SK-N-SH treated with all-trans-retinoic acid at 6 μM for 48 hours (cell line): ENCODE results near the gene UPP2.

Source experiments
- ATAC-seq: fragments of 200-7000 bp; cut with Tn5 transposase; 3 replicates; pipeline ENCODE4 v1.9.1; 2020; ENCODE audit warnings: mild to moderate bottlenecking, moderate library complexity
- ARNTL ChIP-seq: fragments of 450-650 bp; formaldehyde crosslinking; IDR thresholded peaks from 2 replicates; pipeline ENCODE4 v1.5.0; 2020; ENCODE audit warnings: low read depth, mild to moderate bottlenecking, moderate library complexity, borderline replicate concordance
- BACH2 ChIP-seq: fragments of 250-450 bp; sonication (Bioruptor Pico); IDR thresholded peaks from 2 replicates; pipeline ENCODE4 v1.9.0; 2021; ENCODE audit warnings: mild to moderate bottlenecking, borderline replicate concordance
- CSDC2 ChIP-seq: fragments of 250-450 bp; sonication (Bioruptor Pico); IDR thresholded peaks from 2 replicates; pipeline ENCODE4 v1.5.0; 2020; ENCODE audit warnings: mild to moderate bottlenecking, moderate library complexity
- ESRRG ChIP-seq: fragments of 250-450 bp; sonication (Bioruptor Pico); IDR thresholded peaks from 2 replicates; pipeline ENCODE4 v1.6.1; 2021; ENCODE audit warnings: mild to moderate bottlenecking
- GLIS3 ChIP-seq: fragments of 250-450 bp; sonication (Bioruptor Pico); IDR thresholded peaks from 2 replicates; pipeline ENCODE4 v1.5.0; 2020; ENCODE audit warnings: mild to moderate bottlenecking, moderate library complexity
- ISL1 ChIP-seq: fragments of 250-450 bp; sonication (Bioruptor Pico); IDR thresholded peaks from 2 replicates; pipeline ENCODE4 v2.1.2; 2022; ENCODE audit warnings: mild to moderate bottlenecking, moderate library complexity
- PPARA ChIP-seq: fragments of 250-450 bp; sonication (Bioruptor Pico); IDR thresholded peaks from 2 replicates; pipeline ENCODE4 v1.5.0; 2020; ENCODE audit warnings: mild to moderate bottlenecking, borderline replicate concordance
- RARB ChIP-seq: fragments of 250-450 bp; sonication (Bioruptor Pico); IDR thresholded peaks from 2 replicates; pipeline ENCODE4 v1.8.0; 2021; ENCODE audit warnings: mild to moderate bottlenecking, moderate library complexity
- SNAI2 ChIP-seq: fragments of 250-450 bp; sonication (Bioruptor Pico); IDR thresholded peaks from 2 replicates; pipeline ENCODE4 v1.5.0; 2020; ENCODE audit warnings: mild to moderate bottlenecking, moderate library complexity
- TCF4 ChIP-seq: fragments of 250-450 bp; sonication (Bioruptor Pico); IDR thresholded peaks from 2 replicates; pipeline ENCODE4 v1.8.0; 2021; ENCODE audit warnings: mild to moderate bottlenecking, moderate library complexity, borderline replicate concordance
- TOX ChIP-seq: fragments of 250-450 bp; sonication (Bioruptor Pico); IDR thresholded peaks from 2 replicates; pipeline ENCODE4 v1.8.0; 2021; ENCODE audit warnings: mild to moderate bottlenecking, moderate library complexity, borderline replicate concordance
- ZC3H10 ChIP-seq: fragments of 250-450 bp; sonication (Bioruptor Pico); IDR thresholded peaks from 2 replicates; pipeline ENCODE4 v1.5.1; 2021; ENCODE audit warnings: mild to moderate bottlenecking, moderate library complexity
- ZFP3 ChIP-seq: fragments of 250-450 bp; sonication (Bioruptor Pico); IDR thresholded peaks from 2 replicates; pipeline ENCODE4 v1.5.0; 2020; ENCODE audit warnings: mild to moderate bottlenecking, moderate library complexity
- ZFP30 ChIP-seq: fragments of 450-650 bp; formaldehyde crosslinking; IDR thresholded peaks from 2 replicates; pipeline ENCODE4 v1.5.0; 2022; ENCODE audit warnings: mild to moderate bottlenecking, moderate library complexity
- ZNF70 ChIP-seq: fragments of 450-650 bp; formaldehyde crosslinking; IDR thresholded peaks from 2 replicates; pipeline ENCODE4 v1.5.0; 2020; ENCODE audit warnings: mild to moderate bottlenecking, moderate library complexity
- ZNF8 ChIP-seq: fragments of 450-650 bp; formaldehyde crosslinking; IDR thresholded peaks from 2 replicates; pipeline ENCODE4 v1.5.0; 2020; ENCODE audit warnings: mild to moderate bottlenecking, moderate library complexity
- TF ChIP-seq, protein P1 (sequence below): fragments of 250-450 bp; sonication (Bioruptor Pico); IDR thresholded peaks from 2 replicates; pipeline ENCODE4 v1.8.0; 2020; ENCODE audit warnings: mild to moderate bottlenecking, moderate library complexity, borderline replicate concordance
- TF ChIP-seq, protein P2 (sequence below): fragments of 250-450 bp; sonication (Bioruptor Pico); IDR thresholded peaks from 2 replicates; pipeline ENCODE4 v1.5.1; 2020; ENCODE audit warnings: low read depth, mild to moderate bottlenecking, moderate library complexity
- TF ChIP-seq, protein P3 (sequence below): fragments of 250-450 bp; sonication (Bioruptor Pico); IDR thresholded peaks from 2 replicates; pipeline ENCODE4 v1.5.1; 2021; ENCODE audit warnings: mild to moderate bottlenecking, moderate library complexity
- TF ChIP-seq, protein P4 (sequence below): fragments of 250-450 bp; sonication (Bioruptor Pico); IDR thresholded peaks from 2 replicates; pipeline ENCODE4 v1.5.0; 2020; ENCODE audit warnings: mild to moderate bottlenecking, moderate library complexity
- TF ChIP-seq, protein P5 (sequence below): fragments of 250-450 bp; sonication (Bioruptor Pico); IDR thresholded peaks from 2 replicates; pipeline ENCODE4 v1.8.0; 2021; ENCODE audit warnings: low read depth, mild to moderate bottlenecking, moderate library complexity, borderline replicate concordance

The UPP2 gene

DNA sequence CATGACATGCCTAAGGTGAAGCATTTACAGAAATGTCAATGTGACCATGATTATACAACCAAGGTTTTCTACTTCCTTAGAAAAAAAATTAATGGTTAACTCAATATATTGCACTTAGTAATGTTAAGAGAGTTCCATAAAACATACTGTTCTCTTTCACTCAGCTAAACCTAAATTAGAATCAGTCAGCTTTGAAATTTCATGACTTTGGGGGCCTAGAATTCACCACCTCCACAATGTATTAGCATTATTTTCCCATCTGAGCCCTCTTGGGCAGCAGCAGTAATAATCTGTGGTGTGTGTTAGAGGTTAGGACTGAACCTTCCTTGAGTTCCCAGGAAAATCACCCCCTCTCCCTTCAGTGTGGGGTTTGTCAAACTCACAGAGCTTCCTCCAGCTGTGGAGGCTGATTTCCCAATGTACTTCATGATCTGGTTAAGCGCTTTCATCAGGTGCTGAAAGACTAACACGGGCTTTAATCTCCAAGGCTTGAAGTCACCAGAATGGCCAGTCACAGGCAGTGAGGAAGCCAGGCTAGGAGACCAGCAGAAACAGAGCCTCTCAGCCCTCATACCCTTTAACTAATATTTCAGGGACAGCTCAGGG is 7.1 kb upstream of the UPP2 start:
- no peak for ATAC-seq
- no peak for TF ChIP-seq CSDC2 (CRISPR knock-in tag)
- TF ChIP-seq ISL1 (CRISPR knock-in tag) = no peak
- TF ChIP-seq SNAI2 (CRISPR knock-in tag) = no peak
- no peak for TF ChIP-seq RARB (CRISPR knock-in tag)
- no peak for TF ChIP-seq ZNF8

DNA sequence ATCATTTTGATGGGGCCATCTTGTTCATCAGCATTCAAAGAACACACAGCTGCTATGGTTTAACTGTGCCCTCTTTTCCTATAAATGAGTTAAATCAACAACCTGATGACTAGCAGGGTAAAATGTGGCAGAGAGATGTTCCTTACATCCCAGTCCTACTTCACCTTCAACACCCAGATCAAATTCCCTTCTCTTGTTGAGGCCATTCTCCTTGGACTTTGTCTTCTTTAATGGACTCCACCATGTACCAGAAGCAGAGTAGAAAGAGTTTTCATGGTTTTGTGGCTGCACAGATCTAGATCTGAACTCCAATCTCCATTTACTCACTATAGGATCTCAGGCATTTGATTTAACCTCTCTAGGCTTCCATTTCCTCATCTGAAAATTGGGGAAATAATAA is 6.4 kb upstream of the UPP2 start:
- ATAC-seq = no peak
- TF ChIP-seq, protein P1, sequence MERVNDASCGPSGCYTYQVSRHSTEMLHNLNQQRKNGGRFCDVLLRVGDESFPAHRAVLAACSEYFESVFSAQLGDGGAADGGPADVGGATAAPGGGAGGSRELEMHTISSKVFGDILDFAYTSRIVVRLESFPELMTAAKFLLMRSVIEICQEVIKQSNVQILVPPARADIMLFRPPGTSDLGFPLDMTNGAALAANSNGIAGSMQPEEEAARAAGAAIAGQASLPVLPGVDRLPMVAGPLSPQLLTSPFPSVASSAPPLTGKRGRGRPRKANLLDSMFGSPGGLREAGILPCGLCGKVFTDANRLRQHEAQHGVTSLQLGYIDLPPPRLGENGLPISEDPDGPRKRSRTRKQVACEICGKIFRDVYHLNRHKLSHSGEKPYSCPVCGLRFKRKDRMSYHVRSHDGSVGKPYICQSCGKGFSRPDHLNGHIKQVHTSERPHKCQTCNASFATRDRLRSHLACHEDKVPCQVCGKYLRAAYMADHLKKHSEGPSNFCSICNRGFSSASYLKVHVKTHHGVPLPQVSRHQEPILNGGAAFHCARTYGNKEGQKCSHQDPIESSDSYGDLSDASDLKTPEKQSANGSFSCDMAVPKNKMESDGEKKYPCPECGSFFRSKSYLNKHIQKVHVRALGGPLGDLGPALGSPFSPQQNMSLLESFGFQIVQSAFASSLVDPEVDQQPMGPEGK (CRISPR knock-in tag) = no peak
- TF ChIP-seq ESRRG (CRISPR knock-in tag) (no peak), CSDC2 (CRISPR knock-in tag) (no peak), SNAI2 (CRISPR knock-in tag) (no peak), GLIS3 (CRISPR knock-in tag) (no peak), ZFP30 (CRISPR knock-in tag) (no peak), ISL1 (CRISPR knock-in tag) (no peak), BACH2 (CRISPR knock-in tag) (no peak), PPARA (CRISPR knock-in tag) (no peak), ZNF8 (no peak), ARNTL (CRISPR knock-in tag) (no peak), TCF4 (CRISPR knock-in tag) (no peak), ZNF70 (CRISPR knock-in tag) (no peak), ZFP3 (CRISPR knock-in tag) (no peak), TOX (CRISPR knock-in tag) (no peak), ZC3H10 (CRISPR knock-in tag) (no peak)
- TF ChIP-seq, protein P2, sequence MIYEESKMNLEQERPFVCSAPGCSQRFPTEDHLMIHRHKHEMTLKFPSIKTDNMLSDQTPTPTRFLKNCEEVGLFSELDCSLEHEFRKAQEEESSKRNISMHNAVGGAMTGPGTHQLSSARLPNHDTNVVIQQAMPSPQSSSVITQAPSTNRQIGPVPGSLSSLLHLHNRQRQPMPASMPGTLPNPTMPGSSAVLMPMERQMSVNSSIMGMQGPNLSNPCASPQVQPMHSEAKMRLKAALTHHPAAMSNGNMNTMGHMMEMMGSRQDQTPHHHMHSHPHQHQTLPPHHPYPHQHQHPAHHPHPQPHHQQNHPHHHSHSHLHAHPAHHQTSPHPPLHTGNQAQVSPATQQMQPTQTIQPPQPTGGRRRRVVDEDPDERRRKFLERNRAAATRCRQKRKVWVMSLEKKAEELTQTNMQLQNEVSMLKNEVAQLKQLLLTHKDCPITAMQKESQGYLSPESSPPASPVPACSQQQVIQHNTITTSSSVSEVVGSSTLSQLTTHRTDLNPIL (CRISPR knock-in tag) = no peak
- TF ChIP-seq, protein P3, sequence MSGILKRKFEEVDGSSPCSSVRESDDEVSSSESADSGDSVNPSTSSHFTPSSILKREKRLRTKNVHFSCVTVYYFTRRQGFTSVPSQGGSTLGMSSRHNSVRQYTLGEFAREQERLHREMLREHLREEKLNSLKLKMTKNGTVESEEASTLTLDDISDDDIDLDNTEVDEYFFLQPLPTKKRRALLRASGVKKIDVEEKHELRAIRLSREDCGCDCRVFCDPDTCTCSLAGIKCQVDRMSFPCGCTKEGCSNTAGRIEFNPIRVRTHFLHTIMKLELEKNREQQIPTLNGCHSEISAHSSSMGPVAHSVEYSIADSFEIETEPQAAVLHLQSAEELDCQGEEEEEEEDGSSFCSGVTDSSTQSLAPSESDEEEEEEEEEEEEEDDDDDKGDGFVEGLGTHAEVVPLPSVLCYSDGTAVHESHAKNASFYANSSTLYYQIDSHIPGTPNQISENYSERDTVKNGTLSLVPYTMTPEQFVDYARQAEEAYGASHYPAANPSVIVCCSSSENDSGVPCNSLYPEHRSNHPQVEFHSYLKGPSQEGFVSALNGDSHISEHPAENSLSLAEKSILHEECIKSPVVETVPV = no peak
- TF ChIP-seq, protein P4, sequence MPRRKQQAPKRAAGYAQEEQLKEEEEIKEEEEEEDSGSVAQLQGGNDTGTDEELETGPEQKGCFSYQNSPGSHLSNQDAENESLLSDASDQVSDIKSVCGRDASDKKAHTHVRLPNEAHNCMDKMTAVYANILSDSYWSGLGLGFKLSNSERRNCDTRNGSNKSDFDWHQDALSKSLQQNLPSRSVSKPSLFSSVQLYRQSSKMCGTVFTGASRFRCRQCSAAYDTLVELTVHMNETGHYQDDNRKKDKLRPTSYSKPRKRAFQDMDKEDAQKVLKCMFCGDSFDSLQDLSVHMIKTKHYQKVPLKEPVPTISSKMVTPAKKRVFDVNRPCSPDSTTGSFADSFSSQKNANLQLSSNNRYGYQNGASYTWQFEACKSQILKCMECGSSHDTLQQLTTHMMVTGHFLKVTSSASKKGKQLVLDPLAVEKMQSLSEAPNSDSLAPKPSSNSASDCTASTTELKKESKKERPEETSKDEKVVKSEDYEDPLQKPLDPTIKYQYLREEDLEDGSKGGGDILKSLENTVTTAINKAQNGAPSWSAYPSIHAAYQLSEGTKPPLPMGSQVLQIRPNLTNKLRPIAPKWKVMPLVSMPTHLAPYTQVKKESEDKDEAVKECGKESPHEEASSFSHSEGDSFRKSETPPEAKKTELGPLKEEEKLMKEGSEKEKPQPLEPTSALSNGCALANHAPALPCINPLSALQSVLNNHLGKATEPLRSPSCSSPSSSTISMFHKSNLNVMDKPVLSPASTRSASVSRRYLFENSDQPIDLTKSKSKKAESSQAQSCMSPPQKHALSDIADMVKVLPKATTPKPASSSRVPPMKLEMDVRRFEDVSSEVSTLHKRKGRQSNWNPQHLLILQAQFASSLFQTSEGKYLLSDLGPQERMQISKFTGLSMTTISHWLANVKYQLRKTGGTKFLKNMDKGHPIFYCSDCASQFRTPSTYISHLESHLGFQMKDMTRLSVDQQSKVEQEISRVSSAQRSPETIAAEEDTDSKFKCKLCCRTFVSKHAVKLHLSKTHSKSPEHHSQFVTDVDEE (CRISPR knock-in tag) = no peak
- TF ChIP-seq, protein P5, sequence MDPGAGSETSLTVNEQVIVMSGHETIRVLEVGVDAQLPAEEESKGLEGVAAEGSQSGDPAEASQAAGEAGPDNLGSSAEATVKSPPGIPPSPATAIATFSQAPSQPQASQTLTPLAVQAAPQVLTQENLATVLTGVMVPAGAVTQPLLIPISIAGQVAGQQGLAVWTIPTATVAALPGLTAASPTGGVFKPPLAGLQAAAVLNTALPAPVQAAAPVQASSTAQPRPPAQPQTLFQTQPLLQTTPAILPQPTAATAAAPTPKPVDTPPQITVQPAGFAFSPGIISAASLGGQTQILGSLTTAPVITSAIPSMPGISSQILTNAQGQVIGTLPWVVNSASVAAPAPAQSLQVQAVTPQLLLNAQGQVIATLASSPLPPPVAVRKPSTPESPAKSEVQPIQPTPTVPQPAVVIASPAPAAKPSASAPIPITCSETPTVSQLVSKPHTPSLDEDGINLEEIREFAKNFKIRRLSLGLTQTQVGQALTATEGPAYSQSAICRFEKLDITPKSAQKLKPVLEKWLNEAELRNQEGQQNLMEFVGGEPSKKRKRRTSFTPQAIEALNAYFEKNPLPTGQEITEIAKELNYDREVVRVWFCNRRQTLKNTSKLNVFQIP (CRISPR knock-in tag) = no peak

DNA sequence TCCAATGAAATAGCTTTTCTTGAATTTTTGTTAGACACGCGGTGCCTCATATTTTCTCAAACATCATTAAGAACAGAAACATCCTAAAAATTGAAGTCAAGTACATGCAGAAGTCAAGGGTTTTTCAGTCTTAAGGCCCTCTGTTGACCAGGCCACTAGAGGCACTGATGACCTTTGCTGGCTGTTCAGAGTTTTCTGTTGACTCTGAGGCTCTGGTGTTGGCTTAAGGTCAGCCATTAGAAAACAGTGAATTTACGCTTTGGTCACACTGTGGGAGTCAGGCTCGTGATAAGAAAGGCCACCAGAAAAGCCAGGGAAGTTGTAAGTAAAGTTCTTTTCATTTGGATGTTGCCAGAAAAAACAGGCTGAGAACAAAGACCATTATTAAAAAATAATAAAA is 5.8 kb upstream of the UPP2 start:
- no peak for ATAC-seq
- TF ChIP-seq ZFP3 (CRISPR knock-in tag) (no peak), GLIS3 (CRISPR knock-in tag) (no peak), ZC3H10 (CRISPR knock-in tag) (no peak), TOX (CRISPR knock-in tag) (no peak)
- TF ChIP-seq, protein P5 (CRISPR knock-in tag) = no peak
- TF ChIP-seq, protein P4 (CRISPR knock-in tag) = no peak
- TF ChIP-seq, all 23 proteins: peak for 0
